Posterior vena cava (tissue), 2 donors: Measurements from ENCODE around the gene AGPAT2. TPM values are rescaled to one million over a fixed set of nuclear protein-coding genes. Genes with fewer than 3 reads are reported as not detected.
"Not testable (repeated sequence)": the region's sequence is repeated elsewhere in the genome, so short reads cannot be mapped to it uniquely, and the experiment has no call there.

Experiments used
- DNase-seq: peaks from one replicate; pipeline ENCODE4 v3.0.0-alpha.2; 2020; ENCODE audit warnings: low spot score
- intact Hi-C, 2 donors: fragments of 100-400 bp; cut with DNase I; formaldehyde crosslinking; loops; one replicate each; pipeline versions ENCODE4 v1.14.1 to v1.14.2; 2022 to 2023
- total RNA-seq, 2 donors: library from RNA; stranded (reverse); fragmentation: NEBNext Ultra II Directional; extraction: Animal tissue kit (Norgen Biotek cat#: 25700); gene quantifications; one replicate each; pipeline ENCODE4 v1.2.1, GENCODE V29; 2021
- donor health status: DM: yes; HTN: yes; CAD: no.
- donor health status: DM: yes; HTN: yes; CAD: no.

Gene AGPAT2
- total RNA-seq, 2 donors from 2014 or later = 27.1 to 28.8 TPM

DNA sequence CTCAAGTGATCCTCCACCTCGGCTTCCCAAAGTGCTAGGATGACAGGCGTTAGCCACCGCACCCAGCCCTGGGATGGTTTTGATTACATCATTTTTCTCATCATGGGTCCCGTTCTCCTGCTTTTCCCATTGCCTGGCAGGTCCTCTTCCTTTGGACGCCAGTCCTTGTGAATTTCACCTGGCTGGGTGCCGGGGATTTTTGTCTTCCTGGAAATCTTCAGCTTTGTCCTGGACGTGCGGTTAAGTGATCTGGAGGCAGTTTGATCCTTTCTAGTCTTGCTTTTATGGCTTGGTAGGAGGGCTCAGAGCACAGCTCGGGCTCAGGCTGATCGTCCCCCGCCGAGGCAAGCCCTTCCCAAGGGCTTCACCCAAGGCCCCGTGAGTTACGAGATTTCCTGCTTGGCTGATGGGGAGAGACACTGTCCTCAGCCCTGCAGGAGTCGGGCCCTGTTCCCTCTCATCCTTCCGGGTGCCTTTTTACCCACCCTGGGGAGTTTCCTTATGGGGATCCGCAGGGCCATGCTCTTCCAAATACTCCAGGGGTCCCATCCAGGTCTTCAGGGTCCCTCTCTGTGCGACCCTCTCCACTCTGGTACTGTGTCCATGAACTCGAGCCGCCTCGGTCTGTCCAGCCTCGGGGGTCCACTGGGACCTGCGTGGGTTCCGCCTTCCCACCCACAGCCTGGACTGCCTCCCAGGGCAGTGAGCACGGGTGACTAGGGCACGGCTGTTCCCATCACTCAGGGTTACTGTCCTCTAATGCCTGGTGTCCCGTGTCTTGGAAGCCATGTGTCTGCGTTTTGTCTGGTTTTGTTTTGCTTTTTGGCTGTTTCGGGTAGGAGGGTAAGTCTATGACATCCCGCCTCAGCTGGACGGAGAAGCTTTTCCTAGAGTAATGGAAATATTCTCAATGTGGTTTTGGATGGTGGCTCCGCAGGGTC is 46.8 kb downstream of the AGPAT2 start:
- intact Hi-C loops = no loop called here
- DNase-seq = no peak

DNA sequence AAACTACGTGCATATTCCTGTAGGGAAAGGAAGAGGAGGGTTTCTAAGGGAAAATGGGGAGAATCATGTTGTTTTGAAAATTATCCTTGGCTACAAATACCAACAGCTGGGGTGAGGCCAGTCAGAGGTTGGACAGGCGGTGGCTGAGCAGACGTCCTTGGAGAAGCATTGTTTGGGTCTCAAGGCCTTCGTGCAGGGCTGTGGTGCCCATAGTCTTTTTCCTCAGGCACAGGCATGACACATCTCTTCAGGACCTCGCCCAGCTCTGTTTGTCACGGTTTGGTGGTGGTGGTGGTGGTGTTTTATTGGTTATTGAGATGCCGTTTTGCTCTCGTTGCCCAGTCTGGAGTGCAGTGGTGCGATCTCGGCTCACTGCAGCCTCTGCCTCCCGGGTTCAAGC is 52.4 kb downstream of the AGPAT2 start:
- no peak for DNase-seq

DNA sequence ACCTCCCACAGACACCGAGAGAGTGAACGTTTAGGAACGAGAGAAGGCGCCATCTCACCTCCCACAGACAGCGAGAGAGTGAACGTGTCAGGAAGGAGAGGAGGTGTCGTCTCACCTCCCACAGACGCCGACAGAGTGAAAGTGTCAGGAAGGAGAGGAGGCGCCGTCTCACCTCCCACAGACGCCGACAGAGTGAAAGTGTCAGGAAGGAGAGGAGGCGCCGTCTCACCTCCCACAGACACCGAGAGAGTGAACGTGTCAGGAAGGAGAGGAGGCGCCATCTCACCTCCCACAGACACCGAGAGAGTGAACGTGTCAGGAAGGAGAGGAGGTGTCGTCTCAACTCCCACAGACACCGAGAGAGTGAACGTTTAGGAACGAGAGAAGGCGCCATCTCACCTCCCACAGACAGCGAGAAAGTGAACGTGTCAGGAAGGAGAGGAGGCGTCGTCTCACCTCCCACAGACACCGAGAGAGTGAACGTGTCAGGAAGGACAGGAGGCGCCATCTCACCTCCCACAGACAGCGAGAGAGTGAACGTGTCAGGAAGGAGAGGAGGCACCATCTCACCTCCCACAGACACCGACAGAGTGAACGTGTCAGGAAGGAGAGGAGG is 54.7 kb downstream of the AGPAT2 start:
- DNase-seq, intact Hi-C loops: not testable (repeated sequence)

More for the DNA sequence above, 52.4 kb downstream of the AGPAT2 start:
- intact Hi-C loops = no loop called here

DNA sequence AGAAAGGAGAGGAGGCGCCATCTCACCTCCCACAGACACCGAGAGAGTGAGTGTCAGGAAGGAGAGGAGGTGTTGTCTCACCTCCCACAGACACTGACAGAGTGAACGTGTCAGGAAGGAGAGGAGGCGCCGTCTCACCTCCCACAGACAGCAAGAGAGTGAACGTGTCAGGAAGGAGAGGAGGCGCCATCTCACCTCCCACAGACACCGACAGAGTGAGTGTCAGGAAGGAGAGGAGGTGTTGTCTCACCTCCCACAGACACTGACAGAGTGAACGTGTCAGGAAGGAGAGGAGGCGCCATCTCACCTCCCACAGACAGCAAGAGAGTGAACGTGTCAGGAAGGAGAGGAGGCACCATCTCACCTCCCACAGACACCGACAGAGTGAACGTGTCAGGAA is 55.2 kb downstream of the AGPAT2 start:
- intact Hi-C loops = not testable (repeated sequence)

DNA sequence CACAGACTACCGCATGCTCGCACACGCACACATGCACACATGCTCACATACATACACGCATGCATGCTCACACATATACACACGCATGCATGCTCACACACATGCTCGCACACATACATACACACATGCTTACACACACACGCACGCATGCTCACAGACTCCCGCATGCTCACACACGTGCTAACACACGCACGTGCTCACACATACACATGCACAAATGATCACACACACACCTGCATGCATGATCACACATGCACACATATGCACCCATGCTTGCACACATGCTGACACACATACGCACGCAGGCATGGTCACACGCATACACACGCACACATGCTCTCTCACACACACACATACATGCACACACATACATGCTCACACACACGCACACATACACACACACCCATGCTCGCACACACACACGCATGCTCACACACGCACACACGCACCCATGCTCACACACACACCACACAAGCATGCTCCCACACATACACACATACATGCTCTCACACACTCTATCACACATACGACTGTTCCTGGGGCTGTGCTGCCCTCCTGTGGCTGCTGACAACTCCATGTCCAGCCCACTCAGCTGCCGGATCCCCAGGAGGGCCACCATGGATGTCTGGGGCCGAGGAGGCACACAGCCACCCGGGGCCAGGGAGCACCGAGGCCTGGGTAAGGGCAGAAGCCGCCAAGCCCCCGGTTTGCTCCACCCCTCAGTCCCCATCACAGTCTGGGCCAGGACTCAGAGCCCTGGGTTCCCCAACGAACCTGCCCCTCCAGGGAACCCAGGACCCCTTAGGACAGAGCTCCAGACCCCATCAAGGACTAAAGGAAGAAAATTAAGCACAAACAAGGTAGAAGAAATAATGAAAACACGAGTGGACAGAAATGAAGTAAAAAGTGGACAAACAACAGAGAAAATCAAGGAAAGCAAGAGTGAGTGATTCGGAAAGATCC is 55.9 kb downstream of the AGPAT2 start:
- intact Hi-C loops = loop anchor here (1.0 kb wide), 2 partner anchors 142 to 147 kb away; no protein-coding TSS in a partner anchor

More for the DNA sequence above, 55.2 kb downstream of the AGPAT2 start:
- not testable (repeated sequence) for DNase-seq

DNA sequence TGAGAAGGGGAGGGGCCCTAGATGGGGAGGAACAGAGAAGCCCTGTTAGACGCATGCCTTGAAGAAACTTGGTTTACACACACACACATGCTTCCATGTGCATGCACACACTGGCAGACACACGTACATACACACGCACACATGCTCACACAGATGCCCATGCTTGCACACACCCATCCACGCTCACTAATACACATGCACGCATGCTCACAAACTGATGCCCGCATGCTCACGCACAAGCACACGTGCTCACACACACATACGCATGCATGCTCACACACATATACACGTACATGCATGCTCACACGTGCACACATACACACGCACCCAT is 56.6 kb downstream of the AGPAT2 start:
- no peak for DNase-seq
- intact Hi-C loops = no loop called here

More for the DNA sequence above, 55.9 kb downstream of the AGPAT2 start:
- DNase-seq = peak; percentile 94

DNA sequence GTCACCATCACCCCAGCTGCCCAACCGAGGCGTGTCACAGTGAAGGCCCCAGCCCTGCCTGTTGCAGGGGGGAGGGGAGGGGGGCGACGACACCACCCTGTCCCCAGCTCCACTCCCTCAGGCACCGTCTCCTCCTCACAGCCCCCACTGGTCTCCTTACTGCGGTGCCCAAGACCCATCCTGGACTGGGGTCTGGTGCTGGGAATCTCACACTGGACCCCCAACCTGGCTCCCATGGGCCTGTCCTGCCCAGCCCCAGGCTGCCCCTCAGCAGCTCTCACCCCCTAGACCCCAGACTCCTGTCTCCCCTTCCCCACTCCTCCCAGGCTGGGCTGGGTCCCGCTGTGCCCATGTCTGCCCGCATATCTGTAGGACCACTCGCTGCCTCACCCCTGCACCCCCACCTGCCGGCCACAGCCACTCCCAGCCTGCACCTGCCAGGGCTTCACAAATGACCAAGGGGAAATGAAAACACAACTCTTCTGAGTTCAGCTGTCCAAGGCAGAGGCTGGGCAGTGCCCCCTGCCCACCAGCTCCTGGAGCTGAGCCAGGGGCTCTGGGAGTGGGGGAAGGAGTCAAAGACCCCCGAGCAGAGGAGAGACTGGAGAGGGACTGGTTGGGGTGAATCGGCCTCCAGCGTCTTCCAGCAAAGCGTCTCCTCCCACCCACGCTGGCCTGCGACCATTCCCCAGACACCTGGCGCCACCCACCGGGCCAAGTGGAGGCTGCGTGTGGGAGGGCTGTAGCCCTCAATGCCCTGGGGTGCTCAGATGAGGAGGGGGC is 57.2 kb downstream of the AGPAT2 start:
- intact Hi-C loops = no loop called here
- DNase-seq = no peak

DNA sequence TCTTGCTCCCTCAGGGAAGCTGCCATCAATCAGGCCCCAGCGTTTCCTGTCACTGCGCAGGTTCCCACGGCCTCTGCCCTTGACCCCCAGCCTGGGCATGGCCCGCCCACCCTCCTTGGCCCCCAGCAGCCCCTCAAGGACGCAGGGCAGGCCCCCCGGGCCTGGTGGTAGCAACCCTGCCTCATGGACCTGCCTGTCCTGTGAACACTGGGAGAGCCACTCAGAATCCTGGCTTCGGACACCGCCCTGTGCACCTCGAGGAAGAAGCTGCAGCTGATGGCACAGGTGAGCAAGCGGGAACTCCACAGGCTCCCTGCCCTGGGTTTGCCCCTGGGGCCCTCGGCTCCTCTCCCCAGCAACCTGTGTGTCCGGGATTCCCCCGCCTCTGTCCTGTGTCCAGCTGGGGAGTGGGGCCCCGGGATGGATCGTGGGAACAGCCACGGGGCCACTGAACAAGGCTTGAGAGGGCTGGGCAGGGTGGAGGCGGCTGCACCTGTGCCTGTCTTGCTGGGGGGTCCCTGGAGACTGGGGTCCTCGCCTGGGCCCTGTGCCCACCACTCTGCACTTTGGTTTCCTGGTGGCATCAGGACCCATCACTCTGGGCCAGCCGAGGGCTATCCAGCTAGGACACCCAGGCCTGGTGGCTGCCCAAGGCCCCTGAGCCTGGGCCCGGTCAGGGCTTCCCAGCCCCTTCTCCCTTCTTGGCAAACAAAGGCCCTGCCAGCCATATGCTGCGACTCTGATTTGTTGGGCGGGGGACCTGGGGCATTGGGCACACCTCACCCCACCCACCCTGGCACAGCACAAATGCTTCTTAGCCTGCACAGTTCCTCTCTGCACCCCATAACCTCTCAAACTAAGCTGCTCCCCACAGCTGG is 58.0 kb downstream of the AGPAT2 start:
- no peak for DNase-seq
- intact Hi-C loops = no loop called here

DNA sequence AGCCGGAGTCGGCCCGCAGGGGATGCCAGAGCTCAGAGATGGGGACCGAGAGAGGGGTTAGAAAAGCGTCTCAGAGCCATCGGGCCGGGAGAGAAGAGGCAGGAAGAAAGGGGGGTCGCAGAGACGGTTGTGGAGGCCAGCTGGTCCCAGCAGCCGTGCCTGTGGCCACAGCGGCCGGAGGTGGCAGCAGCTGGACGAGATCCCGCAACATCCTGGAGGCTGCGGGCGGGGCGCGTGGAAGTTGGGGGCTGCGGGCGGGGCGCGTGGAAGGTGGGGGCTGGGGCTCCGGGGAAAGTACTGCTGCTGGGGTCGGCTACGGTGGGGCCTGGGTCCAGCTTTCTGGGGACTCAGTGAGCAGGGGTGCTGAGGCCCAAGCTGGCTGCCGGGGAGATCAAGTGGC is 59.0 kb downstream of the AGPAT2 start:
- no peak for DNase-seq
- intact Hi-C loops = no loop called here

DNA sequence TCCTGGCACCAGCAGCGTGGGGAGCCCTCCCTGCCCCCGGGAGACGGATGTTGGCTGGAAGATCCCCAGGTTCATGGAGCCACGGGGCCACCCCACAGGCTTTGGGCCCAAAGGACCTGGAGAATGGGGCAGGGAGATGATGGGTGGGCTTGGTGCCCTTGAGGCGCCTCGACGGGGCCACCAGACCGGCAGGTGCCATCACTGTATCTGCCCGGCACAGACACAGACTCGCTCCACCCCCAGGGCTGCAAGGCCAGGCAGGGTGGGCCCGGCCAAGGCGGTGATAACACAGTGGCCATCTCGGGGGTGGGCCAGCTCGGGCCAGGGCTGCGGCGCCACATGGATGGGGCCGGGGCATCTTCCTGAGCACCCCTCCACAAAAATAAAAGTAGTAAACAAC is 59.6 kb downstream of the AGPAT2 start:
- intact Hi-C loops = no loop called here

DNA sequence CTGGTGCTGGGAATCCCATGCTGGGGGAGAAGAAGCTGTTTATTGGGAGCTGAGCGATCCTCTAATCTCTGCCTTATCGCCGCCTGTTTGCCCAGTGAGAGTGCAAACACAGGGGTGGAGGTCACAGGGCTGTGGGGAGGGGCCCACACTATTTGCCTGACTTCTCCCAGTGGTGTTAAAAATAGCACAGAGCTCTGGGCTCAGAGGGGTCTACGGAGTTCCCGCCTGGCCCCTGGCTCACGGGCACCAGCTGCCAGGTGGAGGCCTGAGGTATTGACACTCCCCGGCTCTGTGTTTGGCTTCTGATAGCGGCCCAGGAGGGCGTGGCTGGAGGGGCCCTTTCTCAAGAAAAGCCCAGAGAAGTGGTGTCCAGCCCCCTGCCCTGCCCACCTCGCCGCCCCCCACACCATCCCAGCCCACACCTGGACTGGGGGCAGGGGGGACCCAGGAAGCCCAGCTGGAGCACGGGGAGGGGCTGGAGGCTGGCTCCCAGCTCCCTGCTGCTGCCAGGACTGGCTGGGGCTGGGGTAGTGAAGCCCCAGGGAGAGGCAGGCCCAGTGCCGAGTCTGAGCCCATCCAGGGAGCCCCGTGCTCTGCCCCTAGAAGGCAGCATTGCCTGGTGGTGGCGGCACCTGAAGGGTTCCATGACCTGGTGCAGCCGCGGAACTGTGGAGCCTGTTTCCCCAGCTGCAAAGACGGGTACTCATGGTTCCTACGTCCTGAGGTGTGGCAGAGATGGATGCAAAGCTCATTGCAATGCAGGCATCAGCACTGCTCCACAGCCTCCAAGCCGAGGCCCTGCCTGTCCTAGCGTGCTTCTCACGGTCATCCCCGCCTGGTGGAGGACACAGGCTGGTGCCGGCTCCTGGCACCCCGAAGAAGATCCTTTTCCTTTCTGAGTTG is 60.3 kb downstream of the AGPAT2 start:
- intact Hi-C loops = no loop called here
- DNase-seq = no peak

More for the DNA sequence above, 59.6 kb downstream of the AGPAT2 start:
- DNase-seq = no peak

DNA sequence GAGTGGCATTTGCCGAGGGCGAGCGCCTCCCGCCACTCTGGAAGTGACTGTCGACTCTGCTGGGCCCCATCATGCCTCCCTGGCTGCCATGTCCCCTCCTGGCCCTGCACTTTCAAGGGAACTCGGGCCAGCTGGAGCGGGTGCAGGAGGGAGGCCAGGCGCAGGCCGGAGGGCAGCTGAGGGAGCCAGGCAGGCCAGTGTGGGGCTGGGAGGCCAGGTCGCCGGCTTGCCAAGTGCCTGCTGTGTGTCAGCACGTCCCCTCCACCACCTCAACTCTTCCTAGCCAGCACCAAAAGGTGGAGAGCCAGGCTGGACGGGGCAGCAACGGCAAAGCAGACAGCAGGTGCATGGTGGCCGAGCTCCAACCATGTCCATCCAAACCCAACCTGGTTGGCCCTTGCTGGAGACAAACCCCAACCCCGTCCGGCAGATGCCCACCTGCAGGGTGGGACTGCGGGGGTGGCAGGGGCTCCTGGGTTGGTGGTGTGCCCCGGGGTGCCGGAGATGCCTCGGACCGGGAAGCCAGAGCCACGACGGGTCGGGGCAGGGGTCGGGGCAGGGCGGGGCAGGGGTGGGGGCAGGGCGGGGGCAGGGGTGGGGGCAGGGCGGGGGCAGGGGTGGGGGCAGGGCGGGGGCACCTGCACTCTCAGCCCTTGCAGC is 61.1 kb downstream of the AGPAT2 start:
- DNase-seq = no peak

DNA sequence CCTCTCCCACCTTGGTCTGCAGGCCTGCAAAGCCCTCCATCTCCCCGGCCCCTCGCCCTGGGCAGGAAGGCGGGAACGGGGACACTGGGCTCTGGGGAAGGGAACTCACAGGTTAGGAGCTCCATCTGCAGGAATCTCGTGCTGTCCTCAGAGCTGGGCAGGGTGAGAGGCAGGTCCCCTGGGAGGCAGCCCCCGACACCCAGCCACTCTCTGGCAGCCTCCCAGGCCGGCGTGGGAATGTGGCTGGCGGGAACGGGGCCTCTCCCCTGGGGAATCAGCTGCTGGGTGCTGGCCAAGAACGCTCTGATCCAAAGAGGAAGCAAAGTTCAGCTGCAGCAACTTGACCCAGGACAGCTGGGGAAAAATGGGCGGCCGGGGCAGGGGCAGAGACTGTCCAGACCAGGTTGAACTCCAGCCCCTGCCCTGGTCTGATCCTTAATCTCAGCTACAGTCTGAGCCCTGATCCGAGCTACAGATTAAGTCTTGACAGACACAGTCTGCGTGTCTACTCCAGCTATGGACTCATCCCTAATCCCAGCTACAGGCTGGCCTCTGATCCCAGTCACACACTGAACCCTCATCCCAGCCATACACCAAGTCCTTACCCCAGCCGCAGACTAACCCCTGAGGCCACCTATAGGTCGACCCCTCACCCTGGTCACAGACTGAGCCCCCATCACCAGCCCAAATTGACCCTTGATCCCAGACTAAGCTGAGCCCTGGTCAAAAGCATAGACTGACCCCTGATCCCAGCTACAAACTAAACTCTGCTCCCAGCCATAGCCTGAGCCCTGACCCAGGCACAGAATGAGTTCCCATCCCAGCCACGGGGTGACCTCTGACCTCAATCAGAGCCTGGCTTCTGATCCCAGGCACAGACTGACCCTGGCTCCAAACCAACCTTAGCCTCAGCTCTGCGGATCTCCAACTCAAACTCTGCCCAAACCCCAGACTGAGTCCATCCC is 61.9 kb downstream of the AGPAT2 start:
- peak; percentile 93 for DNase-seq
- intact Hi-C loops = no loop called here

More for the DNA sequence above, 61.1 kb downstream of the AGPAT2 start:
- intact Hi-C loops = no loop called here

DNA sequence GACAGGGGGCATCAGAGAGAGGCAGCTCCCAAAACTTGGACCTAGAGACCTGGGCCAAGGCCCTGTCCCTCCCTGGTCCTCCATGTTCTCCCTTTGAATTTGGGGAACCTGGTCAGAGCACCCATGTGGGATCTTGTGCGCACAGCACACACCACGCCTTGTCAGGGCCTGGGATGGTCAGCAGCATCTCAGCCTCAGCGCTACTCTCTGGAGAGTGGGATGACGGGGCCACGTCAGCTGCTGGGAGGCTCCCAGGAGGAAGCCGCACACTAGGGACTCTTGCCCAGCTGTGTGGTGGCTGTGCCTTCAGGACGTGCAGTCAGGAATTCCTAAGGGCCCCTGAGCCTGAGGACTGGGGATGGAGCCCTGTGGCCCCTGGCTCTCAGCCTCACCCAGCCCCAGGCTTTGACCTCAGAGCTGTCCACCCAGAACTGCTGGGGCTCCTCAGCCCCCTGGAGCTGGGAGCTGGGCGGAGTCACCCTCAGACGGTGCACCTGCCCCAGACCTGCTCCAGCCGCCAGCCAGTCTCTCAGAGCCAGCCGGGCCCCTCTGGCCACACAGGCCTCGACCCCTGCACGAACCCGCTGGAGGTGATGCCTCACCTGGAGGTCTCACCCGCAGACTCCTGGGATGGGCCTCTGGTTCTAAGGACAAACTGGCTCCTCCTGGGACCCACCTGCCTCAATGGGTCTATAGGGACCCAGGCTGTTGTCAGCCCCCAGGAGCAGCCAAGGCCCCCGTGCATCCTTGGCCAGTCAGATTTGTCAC is 62.9 kb downstream of the AGPAT2 start:
- no peak for DNase-seq
- intact Hi-C loops = loop anchor here in 1 of 2 donors (5.0 kb wide), 1 partner anchor 1712 kb away; no protein-coding TSS in a partner anchor
